Endodermal cell (in vitro differentiated cells): ENCODE data around the gene PRKCI. TPM values are rescaled to one million over a fixed set of nuclear protein-coding genes. Genes with fewer than 3 reads are reported as not detected.
A peak's percentile ranks its signal among the peaks of the same experiment; 100 is the strongest.

Experiments
- DNase-seq: peaks from one replicate; pipeline ENCODE4 v3.0.0-alpha.2; 2017
- H3K27ac ChIP-seq: 2 replicates; pipeline ENCODE4 v1.5.1; 2013; ENCODE audit warnings: mild to moderate bottlenecking, low read depth, low read length, moderate library complexity
- H3K27me3 ChIP-seq: 2 replicates; pipeline ENCODE4 v1.6.1; 2013; ENCODE audit warnings: mild to moderate bottlenecking, low read length, moderate library complexity; ENCODE audit not compliant: insufficient read depth, control insufficient read depth, poor library complexity, severe bottlenecking
- H3K36me3 ChIP-seq: 2 replicates; pipeline ENCODE4 v1.7.0; 2013; ENCODE audit warnings: mild to moderate bottlenecking, low read length, moderate library complexity; ENCODE audit not compliant: control insufficient read depth, insufficient read depth
- H3K4me1 ChIP-seq: one replicate; pipeline ENCODE4 v1.7.0; 2013; ENCODE audit warnings: low read length; ENCODE audit not compliant: control insufficient read depth, insufficient read depth
- H3K4me3 ChIP-seq: 2 replicates; pipeline ENCODE4 v1.5.1; 2013; ENCODE audit warnings: mild to moderate bottlenecking, low read length, moderate library complexity
- H3K9ac ChIP-seq: 2 replicates; pipeline ENCODE4 v1.6.1; 2013; ENCODE audit warnings: mild to moderate bottlenecking, low read length, moderate library complexity; ENCODE audit not compliant: poor library complexity, severe bottlenecking; ENCODE audit errors: extremely low read depth
- H3K9me3 ChIP-seq: 2 replicates; pipeline ENCODE4 v1.6.1; 2013; ENCODE audit warnings: mild to moderate bottlenecking, low read length, moderate library complexity; ENCODE audit not compliant: control insufficient read depth
- H3K27ac Mint-ChIP-seq: 2 replicates; pipeline ENCODE4 v1.8.0; 2020; ENCODE audit warnings: mixed read lengths
- H3K27me3 Mint-ChIP-seq: 2 replicates; pipeline ENCODE4 v1.8.0; 2021; ENCODE audit warnings: mild to moderate bottlenecking, mixed read lengths; ENCODE audit not compliant: insufficient read depth
- H3K36me3 Mint-ChIP-seq: 2 replicates; pipeline ENCODE4 v1.8.0; 2020; ENCODE audit warnings: low read depth, mixed read lengths
- H3K4me1 Mint-ChIP-seq: 2 replicates; pipeline ENCODE4 v1.8.0; 2020; ENCODE audit warnings: mixed read lengths
- H3K4me3 Mint-ChIP-seq: 2 replicates; pipeline ENCODE4 v1.8.0; 2020; ENCODE audit warnings: mild to moderate bottlenecking, moderate library complexity, mixed read lengths
- H3K9me3 Mint-ChIP-seq: 2 replicates; pipeline ENCODE4 v1.8.0; 2020; ENCODE audit warnings: mild to moderate bottlenecking, mixed read lengths
- WGBS, 2 experiments: methylation state at CpG; one replicate each; pipeline versions ENCODE4 v1.1.5 to v1.1.7; 2013; ENCODE audit warnings: missing lambda C conversion rate in 2 of 2, mixed read lengths in 1 of 2; ENCODE audit not compliant: insufficient coverage in 1 of 2, insufficient read length in 1 of 2; 5-methylcytosine and 5-hydroxymethylcytosine counted together
- total RNA-seq, 2 donors: library from RNA; stranded (reverse); fragmentation: NEBNext Ultra II Directional in 1 of 2; extraction: Animal tissue kit (Norgen Biotek cat#: 25700) in 1 of 2; gene quantifications; 2 replicates in 1 of 2; 3 replicates in 1 of 2; pipeline ENCODE4 v1.2.1, GENCODE V29; 2021
- TF ChIP-seq, protein P1 (sequence below): fragments of 200-600 bp; sonication (generic); conservative IDR thresholded peaks from 2 replicates; pipeline ENCODE4 v1.5.0; 2021; ENCODE audit warnings: antibody characterized with exemption, mild to moderate bottlenecking

The PRKCI gene
- total RNA-seq, 2 donors from 2014 or later, result 81.9 to 103 TPM

DNA sequence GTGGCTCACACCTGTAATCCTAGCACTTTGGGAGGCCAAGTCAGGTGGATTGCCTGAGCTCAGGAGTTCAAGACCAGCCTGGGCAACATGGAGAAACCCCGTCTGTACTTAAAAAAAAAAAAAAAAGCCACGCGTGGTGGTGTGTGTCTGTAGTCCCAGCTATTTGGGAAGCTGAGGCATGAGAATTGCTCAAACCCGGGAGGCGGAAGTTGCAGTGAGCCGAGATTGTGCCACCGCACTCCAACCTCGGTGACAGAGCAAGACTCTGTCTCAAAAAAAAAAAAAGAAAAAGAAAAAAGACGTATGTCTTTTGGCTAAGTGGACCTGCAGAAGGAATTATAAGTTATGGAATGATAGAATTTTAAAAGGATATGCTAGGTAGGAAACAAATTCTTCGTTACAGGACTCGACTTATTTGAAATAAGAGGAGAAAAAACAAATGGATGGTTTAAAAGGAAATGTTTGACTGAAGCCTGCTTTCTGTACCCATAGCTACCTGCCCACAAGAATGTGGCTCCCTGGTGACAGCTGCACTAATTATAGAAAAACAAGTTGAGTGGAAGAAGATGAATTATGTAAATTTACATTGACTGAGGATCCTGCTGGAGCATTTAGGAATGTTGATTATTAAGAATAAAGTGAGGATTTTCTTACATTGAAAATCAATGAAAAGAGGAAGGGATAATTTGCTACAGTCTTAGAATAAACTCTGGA lies 99.3 kb downstream of the PRKCI start:
- peak overlapping the region; percentile 27 for H3K9ac ChIP-seq
- H3K4me3 ChIP-seq, result peak overlapping the region; percentile 14
- TF ChIP-seq, protein P1, sequence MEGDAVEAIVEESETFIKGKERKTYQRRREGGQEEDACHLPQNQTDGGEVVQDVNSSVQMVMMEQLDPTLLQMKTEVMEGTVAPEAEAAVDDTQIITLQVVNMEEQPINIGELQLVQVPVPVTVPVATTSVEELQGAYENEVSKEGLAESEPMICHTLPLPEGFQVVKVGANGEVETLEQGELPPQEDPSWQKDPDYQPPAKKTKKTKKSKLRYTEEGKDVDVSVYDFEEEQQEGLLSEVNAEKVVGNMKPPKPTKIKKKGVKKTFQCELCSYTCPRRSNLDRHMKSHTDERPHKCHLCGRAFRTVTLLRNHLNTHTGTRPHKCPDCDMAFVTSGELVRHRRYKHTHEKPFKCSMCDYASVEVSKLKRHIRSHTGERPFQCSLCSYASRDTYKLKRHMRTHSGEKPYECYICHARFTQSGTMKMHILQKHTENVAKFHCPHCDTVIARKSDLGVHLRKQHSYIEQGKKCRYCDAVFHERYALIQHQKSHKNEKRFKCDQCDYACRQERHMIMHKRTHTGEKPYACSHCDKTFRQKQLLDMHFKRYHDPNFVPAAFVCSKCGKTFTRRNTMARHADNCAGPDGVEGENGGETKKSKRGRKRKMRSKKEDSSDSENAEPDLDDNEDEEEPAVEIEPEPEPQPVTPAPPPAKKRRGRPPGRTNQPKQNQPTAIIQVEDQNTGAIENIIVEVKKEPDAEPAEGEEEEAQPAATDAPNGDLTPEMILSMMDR, result no peak
- WGBS, 2 experiments, result 84 to 86% methylated on average over 8 to 11 of the region's 11 CpGs
- peaks cover 22% of the 10 kb centered on the region for H3K9me3 Mint-ChIP-seq
- DNase-seq, result no peak
- H3K36me3 ChIP-seq, result no peaks in the 10 kb centered on the region
- H3K27me3 ChIP-seq, result no peaks in the 10 kb centered on the region
- H3K4me3 Mint-ChIP-seq, result no peak overlapping the region
- H3K9me3 ChIP-seq, result peaks cover 19% of the 10 kb centered on the region
- peaks cover 3% of the 10 kb centered on the region for H3K27me3 Mint-ChIP-seq
- H3K4me1 ChIP-seq, result peaks cover 4% of the 10 kb centered on the region
- peaks cover 2% of the 10 kb centered on the region for H3K36me3 Mint-ChIP-seq
- H3K4me1 Mint-ChIP-seq, result peaks cover 27% of the 10 kb centered on the region
- peak overlapping the region; percentile 96 for H3K27ac Mint-ChIP-seq
- peak overlapping the region; percentile 52 for H3K27ac ChIP-seq

DNA sequence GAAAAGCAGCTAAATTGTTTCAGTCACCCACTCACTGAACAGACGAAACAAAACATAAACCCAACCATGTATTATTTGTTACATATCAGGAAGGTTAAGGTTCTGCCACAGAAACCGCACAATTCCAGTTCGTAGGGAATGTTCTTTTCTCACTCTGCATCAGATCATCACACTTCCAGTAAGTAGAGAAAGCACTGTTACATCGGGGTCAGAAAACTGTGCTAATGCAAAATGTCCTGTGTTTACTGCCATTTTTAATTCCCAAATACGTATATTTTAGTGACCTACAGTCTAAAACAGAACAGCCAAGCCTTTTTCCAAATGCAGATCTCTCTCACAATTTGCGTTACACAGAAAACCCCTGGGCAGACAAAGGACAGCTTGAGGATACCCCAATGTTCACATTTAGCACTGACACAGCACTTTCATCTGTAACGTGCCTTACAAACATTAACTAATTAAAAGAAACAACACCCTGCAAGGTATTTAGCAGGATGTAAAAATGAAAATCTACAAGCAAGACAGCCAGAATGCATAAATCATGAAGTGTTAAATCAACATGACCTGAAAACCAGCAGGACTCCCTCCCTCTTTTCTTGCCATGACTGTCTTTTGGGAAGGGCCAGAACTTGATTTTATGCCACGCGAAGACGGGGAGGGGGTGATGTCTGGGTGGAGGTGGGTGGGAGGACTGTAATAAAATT lies 100.5 kb downstream of the PRKCI start:
- Mint-ChIP-seq H3K4me3 (no peak overlapping the region), H3K9me3 (peaks cover 32% of the 10 kb centered on the region), H3K36me3 (peaks cover 2% of the 10 kb centered on the region), H3K27ac (no peak overlapping the region), H3K4me1 (peaks cover 23% of the 10 kb centered on the region), H3K27me3 (peaks cover 3% of the 10 kb centered on the region)
- Histone ChIP-seq H3K27me3 (no peaks in the 10 kb centered on the region), H3K27ac (peak overlapping the region; percentile 83), H3K36me3 (no peaks in the 10 kb centered on the region), H3K4me3 (no peak overlapping the region), H3K9ac (no peak overlapping the region), H3K9me3 (peaks cover 29% of the 10 kb centered on the region), H3K4me1 (peaks cover 4% of the 10 kb centered on the region)
- WGBS, 2 experiments, result 66 to 82% methylated on average over 5 to 10 of the region's 10 CpGs
- no peak for DNase-seq
- TF ChIP-seq, protein P1, result no peak

- TF ChIP-seq, protein P1, result no peak
- Histone ChIP-seq H3K27me3 (no peaks in the 10 kb centered on the region), H3K9me3 (peaks cover 29% of the 10 kb centered on the region), H3K4me1 (peaks cover 4% of the 10 kb centered on the region), H3K27ac (peak overlapping the region; percentile 83), H3K9ac (no peak overlapping the region), H3K4me3 (no peak overlapping the region), H3K36me3 (no peaks in the 10 kb centered on the region)
- H3K4me1 Mint-ChIP-seq, result peaks cover 21% of the 10 kb centered on the region
- H3K27me3 Mint-ChIP-seq, result peaks cover 3% of the 10 kb centered on the region
- H3K4me3 Mint-ChIP-seq, result no peak overlapping the region
- no peak for DNase-seq
- H3K36me3 Mint-ChIP-seq, result peaks cover 2% of the 10 kb centered on the region
- H3K27ac Mint-ChIP-seq, result no peak overlapping the region
- WGBS, 2 experiments, result 55 to 80% methylated on average over 6 of the region's 6 CpGs
- peaks cover 38% of the 10 kb centered on the region for H3K9me3 Mint-ChIP-seq
Measured at GRCh38 chr3:170323331-170323730, 101.1 kb downstream of the PRKCI start.
